Mesodermal cell (in vitro differentiated cells): Measurements from ENCODE around the gene DAPL1.

Experiments used
- H3K27ac ChIP-seq: 2 replicates; pipeline ENCODE4 v1.7.0; 2013; ENCODE audit warnings: mild to moderate bottlenecking, low read depth, low read length, moderate library complexity; ENCODE audit not compliant: severe bottlenecking
- H3K36me3 ChIP-seq: 2 replicates; pipeline ENCODE4 v1.7.1; 2013; ENCODE audit warnings: mild to moderate bottlenecking, low read length, moderate library complexity; ENCODE audit not compliant: control insufficient read depth, insufficient read depth
- H3K4me1 ChIP-seq: one replicate; pipeline ENCODE4 v1.7.1; 2013; ENCODE audit warnings: mild to moderate bottlenecking, low read length; ENCODE audit not compliant: insufficient read depth, control insufficient read depth, poor library complexity, severe bottlenecking
- H3K4me3 ChIP-seq: 2 replicates; pipeline ENCODE4 v1.7.0; 2013; ENCODE audit warnings: low read length, control low read depth, mild to moderate bottlenecking; ENCODE audit not compliant: insufficient read depth, poor library complexity, severe bottlenecking; ENCODE audit errors: extremely low read depth
- H3K9me3 ChIP-seq: 2 replicates; pipeline ENCODE4 v1.7.1; 2013; ENCODE audit warnings: mild to moderate bottlenecking, low read length, moderate library complexity; ENCODE audit not compliant: control insufficient read depth
- WGBS, 2 experiments: methylation state at CpG; one replicate each; pipeline ENCODE4 v1.1.5; 2013; ENCODE audit warnings: missing lambda C conversion rate in 2 of 2; ENCODE audit not compliant: insufficient coverage in 2 of 2; 5-methylcytosine and 5-hydroxymethylcytosine counted together

DAPL1 gene

DNA sequence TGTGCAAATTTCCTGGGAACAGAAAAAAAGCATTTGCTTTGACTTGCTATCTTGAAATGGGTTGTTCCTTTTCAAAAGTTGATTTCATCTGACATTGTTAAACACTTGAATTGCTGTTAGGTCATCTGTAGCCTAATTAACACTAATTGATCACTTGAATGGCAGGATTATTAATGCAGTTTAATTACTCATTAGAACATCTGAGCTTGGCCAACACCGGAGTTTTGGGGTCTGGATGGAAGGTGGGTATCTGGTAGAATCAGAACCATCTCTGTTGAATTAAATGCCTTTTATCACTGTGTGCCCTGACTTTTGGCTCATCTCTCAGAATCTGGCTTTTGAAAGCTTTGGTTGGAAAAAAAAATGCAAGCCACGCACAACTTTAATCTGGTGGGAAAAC, 8.4 kb downstream of the DAPL1 start:
- Histone ChIP-seq H3K9me3 (no peaks in the 10 kb centered on the region), H3K4me3 (no peak overlapping the region), H3K4me1 (no peaks in the 10 kb centered on the region), H3K36me3 (no peaks in the 10 kb centered on the region), H3K27ac (no peak overlapping the region)
- 95 to 100% methylated on average over 1 to 2 of the region's 2 CpGs for WGBS, 2 experiments

DNA sequence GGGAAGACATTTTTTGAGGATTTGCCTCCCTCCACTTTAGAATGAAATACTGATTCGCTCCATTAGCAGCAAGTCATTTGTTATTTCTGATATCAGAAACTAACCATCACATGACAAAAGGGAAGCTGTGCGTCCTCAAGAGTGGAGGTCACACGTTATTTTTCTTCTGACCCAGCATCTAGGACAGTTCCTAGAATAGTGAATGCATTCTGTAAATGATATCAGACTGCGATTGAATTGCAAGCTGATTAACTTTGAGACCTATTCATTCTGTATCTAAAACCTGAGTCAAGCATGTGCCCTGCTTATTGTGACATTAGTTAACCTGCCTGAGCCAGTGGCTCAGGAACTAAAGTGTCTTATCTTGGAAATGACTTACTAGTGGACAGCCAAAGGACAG, 10.1 kb downstream of the DAPL1 start:
- Histone ChIP-seq H3K9me3 (no peaks in the 10 kb centered on the region), H3K27ac (no peak overlapping the region), H3K4me3 (no peak overlapping the region), H3K4me1 (no peaks in the 10 kb centered on the region), H3K36me3 (no peaks in the 10 kb centered on the region)
- 100% methylated on average over 1 to 3 of the region's 4 CpGs for WGBS, 2 experiments

DNA sequence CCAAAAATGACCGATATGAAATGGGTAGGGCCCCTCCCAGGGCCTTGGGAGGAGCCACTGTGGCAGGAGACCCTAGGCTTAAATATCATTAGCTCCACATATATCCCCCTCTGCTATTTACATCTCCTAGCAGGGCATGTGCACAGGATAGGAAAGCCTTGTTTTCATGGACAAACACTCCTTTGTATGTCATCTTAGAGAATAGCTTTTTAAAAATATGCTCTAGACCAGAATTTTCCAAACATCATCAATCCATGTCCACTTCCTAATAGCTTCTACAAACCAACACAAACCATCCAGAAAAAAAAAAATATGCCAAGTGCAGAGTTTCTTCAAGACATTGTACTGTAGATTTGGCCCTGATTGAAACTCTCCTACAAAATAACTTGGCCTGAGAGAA, 10.8 kb downstream of the DAPL1 start:
- no peak overlapping the region for H3K27ac ChIP-seq
- no peak overlapping the region for H3K4me3 ChIP-seq
- whole genome bisulfite sequencing, 2 experiments: 50 to 83% methylated on average over 1 of the region's 1 CpG
- no peaks in the 10 kb centered on the region for H3K9me3 ChIP-seq
- no peaks in the 10 kb centered on the region for H3K4me1 ChIP-seq
- no peaks in the 10 kb centered on the region for H3K36me3 ChIP-seq

DNA sequence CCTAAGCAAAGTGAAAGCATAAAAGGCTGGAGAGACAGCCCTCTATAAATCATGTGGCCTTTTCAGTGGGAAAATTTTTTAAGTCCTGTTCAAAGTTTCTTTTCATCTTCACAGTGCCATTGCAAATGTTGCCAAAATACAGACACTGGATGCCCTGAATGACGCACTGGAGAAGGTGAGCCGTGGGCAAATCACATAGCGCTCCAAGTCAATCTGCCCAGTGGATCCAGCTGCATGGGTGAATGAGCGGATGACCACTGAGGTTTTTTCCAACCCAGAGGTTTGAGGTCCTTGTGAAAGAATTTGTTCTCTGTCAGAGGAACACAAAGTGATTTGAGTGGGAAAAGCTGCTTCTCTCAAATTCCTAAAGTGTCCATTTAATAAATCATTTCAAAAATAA, 11.8 kb downstream of the DAPL1 start:
- Histone ChIP-seq H3K27ac (no peak overlapping the region), H3K4me1 (no peaks in the 10 kb centered on the region)
- WGBS, 2 experiments: 68 to 71% methylated on average over 4 of the region's 4 CpGs

DNA sequence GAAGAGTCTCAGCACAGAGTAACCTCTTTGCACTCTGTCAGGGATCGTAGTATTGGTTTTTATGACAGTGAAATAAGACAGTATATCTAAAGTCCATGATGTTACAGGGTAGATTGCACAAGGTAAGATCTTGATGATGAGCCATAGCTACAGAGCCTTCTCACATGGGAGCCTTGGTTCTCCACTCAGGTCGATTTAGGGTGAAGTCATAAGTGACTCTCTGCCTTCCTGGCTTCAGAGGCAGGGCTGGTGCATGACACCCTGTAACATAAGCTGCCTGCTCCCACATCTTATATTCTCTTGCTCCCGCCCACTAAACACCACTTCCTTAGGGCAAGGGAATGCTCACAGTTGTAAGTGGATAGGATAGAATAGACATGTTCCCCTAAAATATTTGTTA, 13.3 kb downstream of the DAPL1 start:
- Histone ChIP-seq H3K4me3 (no peak overlapping the region), H3K27ac (no peak overlapping the region), H3K9me3 (no peaks in the 10 kb centered on the region), H3K4me1 (no peaks in the 10 kb centered on the region), H3K36me3 (no peaks in the 10 kb centered on the region)
- WGBS, 2 experiments: 88% methylated on average over 1 to 2 of the region's 3 CpGs

More for the DNA sequence above, 11.8 kb downstream of the DAPL1 start:
- H3K36me3 ChIP-seq: no peaks in the 10 kb centered on the region
- no peak overlapping the region for H3K4me3 ChIP-seq
- H3K9me3 ChIP-seq: no peaks in the 10 kb centered on the region

DNA sequence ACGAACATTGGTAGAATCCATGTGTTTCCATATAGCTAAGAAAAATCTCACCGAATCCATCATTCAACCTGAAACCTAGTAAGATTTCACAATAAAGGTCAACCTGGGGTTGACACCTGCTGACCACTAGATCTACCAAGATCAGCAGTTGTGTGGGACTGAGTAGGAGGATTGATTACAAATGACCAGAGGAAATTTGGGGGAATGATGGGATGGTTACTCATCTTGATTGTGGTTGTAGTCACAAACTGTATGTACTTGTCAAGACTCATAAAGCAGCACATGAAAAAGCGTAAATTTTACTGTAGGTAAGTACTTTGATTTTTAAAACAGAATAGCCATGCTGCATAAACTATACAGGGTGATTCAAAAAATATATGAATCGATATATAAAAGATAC, 14.7 kb downstream of the DAPL1 start:
- no peak overlapping the region for H3K27ac ChIP-seq
- no peaks in the 10 kb centered on the region for H3K36me3 ChIP-seq
- 80 to 100% methylated on average over 1 of the region's 4 CpGs for WGBS, 2 experiments
- no peaks in the 10 kb centered on the region for H3K9me3 ChIP-seq
- no peak overlapping the region for H3K4me3 ChIP-seq
- H3K4me1 ChIP-seq: no peaks in the 10 kb centered on the region

DNA sequence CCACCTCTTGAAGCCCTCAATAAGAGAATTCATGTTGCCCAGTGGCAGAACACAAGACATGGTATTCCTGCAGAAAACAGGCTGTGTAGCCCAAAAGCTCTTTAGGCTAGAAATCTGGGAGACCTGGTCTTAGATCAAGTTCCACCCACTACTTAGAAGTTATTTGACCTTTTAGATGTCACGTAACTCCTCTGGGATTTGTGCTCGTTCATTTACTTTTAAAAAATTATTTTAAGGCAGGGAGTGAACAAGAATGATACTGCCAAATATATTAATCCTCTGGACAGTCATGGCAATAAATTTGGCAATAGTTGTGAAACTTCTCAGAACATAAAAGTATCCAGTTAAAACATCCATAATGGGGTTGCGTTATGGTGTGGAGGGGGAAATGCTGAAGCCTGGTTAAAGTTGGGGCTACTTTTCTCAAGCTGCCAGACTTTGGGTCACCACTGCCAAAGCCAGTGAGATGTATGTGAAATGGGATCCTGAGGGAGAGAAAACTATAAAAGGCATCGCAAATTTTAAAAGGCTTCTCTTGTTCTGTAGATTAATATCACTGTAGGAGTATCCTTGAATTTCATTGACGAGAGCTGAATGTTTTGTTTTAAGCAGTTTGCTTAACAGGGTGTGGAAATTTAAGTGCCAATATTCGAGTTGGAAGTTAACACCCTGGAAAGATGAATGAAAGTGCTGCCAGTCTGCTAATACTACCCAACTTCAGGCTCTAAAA, 15.8 kb downstream of the DAPL1 start:
- H3K36me3 ChIP-seq: no peaks in the 10 kb centered on the region
- no peaks in the 10 kb centered on the region for H3K4me1 ChIP-seq
- 95 to 100% methylated on average over 2 of the region's 6 CpGs for WGBS, 2 experiments
- H3K9me3 ChIP-seq: no peaks in the 10 kb centered on the region
- H3K4me3 ChIP-seq: no peak overlapping the region
- H3K27ac ChIP-seq: no peak overlapping the region

DNA sequence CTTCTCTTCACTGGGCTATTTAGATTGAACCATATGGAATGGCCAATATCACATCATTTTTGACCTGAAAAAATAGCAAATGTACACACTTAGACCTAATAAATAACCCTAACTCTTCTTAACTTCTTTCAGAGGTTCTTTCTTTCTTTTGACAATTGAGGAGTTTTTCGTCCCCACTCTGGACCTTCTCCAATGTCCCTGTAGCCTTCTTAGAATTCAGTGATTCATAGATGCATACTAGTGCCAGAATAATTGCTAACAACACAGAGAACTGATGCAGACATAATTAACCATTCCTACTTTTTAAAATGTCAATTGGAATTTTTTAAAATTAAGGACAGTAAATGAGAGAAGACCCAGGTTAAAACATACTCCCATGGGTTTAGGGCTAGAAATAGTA, 20.0 kb downstream of the DAPL1 start:
- WGBS, 2 experiments: 100% methylated on average over 1 of the region's 1 CpG; no CpG with 5 or more reads in 1 of the 2 experiments
- Histone ChIP-seq H3K4me1 (no peaks in the 10 kb centered on the region), H3K27ac (no peak overlapping the region), H3K4me3 (no peak overlapping the region), H3K36me3 (no peaks in the 10 kb centered on the region), H3K9me3 (no peaks in the 10 kb centered on the region)

DNA sequence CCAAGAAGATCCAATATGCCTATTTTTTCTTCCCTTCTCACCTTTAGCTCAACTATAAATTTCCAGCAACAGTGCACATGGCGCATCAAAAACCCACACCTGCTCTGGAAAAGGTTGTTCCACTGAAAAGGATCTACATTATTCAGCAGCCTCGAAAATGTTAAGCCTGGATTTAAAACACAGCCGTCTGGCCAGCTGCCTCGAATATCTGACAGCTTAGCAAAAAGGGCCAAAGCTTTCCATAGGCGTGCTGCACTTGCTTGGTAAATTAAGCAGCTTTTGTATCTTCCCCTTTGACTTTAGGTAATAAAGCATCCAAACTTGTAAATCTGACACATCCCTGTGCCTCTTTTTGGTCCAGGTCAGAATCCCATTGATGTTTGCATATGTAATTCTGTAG, 20.5 kb downstream of the DAPL1 start:
- 80 to 89% methylated on average over 4 to 5 of the region's 5 CpGs for WGBS, 2 experiments

DNA sequence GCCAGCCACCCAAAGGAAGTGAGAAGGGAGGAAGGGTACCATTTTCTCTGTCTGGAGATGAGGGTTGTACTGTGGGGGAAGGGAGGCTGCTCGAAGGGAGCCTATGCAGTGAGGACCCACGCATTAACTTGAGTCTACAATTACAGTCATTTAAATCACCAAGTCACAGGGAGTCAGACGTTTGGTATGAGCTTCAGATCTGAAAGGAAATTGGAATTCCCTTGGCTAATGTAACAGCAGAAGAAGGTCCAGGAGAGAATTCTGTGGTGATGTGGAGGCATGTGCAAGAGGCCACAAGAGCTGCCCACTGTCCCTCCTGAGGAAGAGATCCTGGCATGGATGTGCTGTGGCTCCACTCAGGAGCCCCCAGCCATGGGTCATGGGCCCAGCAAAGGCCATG, 22.5 kb downstream of the DAPL1 start:
- 67% methylated on average over 1 of the region's 3 CpGs; no CpG with 5 or more reads in 1 of the 2 experiments for WGBS, 2 experiments
- Histone ChIP-seq H3K27ac (no peak overlapping the region), H3K36me3 (no peaks in the 10 kb centered on the region), H3K9me3 (no peaks in the 10 kb centered on the region), H3K4me1 (peaks cover 5% of the 10 kb centered on the region), H3K4me3 (no peak overlapping the region)

More for the DNA sequence above, 20.5 kb downstream of the DAPL1 start:
- Histone ChIP-seq H3K4me1 (no peaks in the 10 kb centered on the region), H3K4me3 (no peak overlapping the region), H3K9me3 (no peaks in the 10 kb centered on the region), H3K27ac (no peak overlapping the region), H3K36me3 (no peaks in the 10 kb centered on the region)

DNA sequence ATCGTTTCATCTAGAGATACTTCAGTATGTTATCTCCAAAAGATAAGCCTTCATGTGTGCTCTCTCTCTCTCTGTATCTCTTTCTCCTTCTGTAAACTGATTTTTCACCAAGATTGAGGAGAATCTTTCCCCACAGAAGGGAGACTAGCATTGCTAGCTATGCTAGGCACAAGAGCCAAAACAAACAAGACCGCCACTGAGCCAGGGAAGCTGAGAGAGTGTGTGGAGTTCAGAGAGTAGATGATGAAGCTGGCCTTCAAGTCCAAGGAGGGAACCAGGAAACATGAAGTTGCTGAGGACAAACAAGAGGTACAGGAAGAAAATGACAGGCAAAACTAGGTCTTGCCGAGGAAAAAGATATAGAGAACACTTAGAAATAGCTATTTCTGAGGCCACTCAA, 23.4 kb downstream of the DAPL1 start:
- H3K4me1 ChIP-seq: peaks cover 7% of the 10 kb centered on the region
- no peaks in the 10 kb centered on the region for H3K9me3 ChIP-seq
- WGBS, 2 experiments: 80 to 100% methylated on average over 1 of the region's 3 CpGs
- H3K4me3 ChIP-seq: no peak overlapping the region
- H3K27ac ChIP-seq: no peak overlapping the region
- no peaks in the 10 kb centered on the region for H3K36me3 ChIP-seq
